Ureter (tissue), 1 donor: Measurements from ENCODE around the gene NR3C2. TPM values are rescaled to one million over a fixed set of nuclear protein-coding genes. Genes with fewer than 3 reads are reported as not detected.

Source experiments
- DNase-seq: peaks from one replicate; pipeline ENCODE4 v3.0.0-alpha.2; 2020; ENCODE audit warnings: low spot score
- total RNA-seq: library from RNA; stranded (reverse); gene quantifications from one replicate; pipeline ENCODE4 v1.2.4, GENCODE V29; 2023
- donor health status: DM: yes; HTN: yes; CAD: no.

NR3C2 gene
- total RNA-seq, 1 donor from 2014 or later, result 31.6 TPM

DNA sequence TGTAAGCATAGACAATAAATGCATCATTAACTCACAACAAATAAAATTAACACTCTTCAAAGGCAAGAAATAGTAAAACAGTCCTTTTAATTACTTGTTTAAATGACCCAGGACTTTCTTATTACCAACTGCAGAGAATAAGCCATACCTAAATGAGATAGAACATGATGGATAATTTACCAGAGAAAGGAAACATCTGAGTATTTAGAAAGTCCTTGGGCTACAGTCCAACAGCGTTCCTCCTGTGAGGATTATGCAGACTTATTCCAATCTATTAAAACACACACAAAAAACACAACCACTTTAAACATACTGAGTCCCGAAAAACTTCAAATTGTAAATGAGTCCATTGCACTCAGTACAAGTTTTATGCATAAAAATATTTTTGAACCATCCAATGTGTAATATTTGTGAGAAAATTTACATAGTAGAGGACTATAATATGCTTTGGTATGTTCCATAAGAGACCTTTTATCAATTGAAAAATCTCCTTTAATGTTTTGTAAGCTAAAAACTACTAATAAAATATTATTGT, 129.2 kb downstream of the NR3C2 start:
- no peak for DNase-seq

DNA sequence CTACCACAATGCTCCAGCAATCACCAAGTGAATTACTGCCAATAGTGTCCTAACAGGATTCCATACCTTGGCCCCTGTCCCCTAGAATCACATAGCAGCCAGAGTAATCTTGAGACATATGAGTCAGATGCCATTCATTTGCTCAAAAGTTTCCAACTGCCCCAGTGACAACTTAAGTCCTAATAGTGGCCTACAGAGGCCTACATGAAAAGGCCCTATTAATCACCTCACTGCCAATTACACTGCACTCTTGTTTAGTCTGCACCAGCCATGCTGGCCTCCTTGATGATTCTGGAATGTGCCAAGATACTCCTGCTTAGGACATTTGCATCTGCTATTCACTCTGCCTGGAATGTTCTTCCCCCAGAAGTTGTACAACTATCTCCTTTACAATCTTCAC, 130.7 kb downstream of the NR3C2 start:
- DNase-seq, result no peak

DNA sequence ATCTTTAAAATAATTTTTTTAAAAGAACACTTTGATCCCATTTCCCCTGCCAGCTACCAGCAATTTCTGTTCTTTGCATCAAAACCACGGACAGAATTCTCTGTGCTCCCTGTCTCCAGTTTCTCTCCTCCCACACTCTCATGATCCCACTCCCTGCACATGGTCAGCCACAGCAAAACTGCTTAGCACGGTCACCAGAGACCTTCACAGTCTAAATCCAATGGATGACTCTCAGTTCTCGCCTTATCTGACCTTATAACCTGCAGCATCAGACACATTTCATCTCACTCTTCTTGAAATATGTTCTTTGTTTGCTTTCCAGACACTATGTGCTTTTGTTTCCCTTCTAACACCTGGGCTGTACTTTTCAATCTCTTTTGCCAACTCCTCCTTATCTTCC, 131.5 kb downstream of the NR3C2 start:
- no peak for DNase-seq

DNA sequence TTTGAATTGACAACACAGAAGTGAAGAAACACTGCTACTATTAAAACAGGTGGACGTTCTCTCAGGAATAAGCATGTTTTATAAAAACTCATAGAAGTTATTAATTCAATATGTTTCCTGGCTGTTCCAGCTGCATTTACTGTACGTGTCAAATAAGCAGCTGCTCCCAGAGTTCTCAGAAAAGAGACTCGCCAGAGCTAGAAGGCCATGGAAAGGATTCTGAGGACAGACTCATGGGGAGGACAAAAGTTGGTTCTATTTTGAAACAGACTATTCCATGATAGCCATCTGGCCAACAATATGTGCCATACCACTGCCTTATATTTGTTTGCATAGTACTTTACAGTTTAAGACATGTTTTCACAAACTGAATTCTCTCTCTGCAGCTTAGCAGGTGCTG, 136.5 kb downstream of the NR3C2 start:
- DNase-seq, result no peak

DNA sequence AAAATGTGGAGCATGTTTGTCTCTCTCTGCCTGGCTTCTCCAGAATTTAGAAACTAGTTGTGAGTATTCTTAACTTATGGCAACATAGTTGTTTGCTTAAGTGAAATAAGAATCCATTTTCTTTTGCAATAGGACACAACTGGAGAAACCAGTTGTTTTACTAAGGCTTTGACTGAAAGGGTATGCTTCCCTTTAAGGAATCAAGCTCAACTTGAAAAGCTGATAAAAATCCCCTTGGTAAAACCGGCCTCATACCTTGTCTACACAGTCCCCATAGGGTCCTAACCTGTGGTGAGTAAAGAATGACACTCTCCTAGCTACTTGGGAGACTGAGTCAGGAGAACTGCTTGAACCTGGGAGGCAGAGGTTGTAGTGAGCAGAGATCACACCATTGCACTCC, 139.8 kb downstream of the NR3C2 start:
- DNase-seq, result no peak

DNA sequence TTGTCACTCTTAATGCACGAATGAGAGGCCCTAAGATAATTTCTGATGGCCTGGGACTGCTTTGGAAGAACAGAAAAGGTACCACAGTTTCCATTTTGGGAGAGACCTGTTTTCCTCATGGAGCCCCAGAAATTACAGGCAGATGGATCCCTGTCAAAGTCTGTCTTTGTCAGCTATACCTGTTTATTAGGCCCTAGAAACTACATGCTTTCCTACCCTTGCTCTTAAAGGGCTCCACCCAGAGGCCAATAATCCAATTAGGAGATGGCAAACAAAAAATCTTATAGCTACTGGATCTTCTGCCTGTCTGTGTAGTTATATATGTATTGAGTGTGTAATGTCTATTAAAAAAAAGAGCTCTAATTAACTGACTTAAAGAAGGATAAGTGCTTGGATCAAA, 141.3 kb downstream of the NR3C2 start:
- no peak for DNase-seq

DNA sequence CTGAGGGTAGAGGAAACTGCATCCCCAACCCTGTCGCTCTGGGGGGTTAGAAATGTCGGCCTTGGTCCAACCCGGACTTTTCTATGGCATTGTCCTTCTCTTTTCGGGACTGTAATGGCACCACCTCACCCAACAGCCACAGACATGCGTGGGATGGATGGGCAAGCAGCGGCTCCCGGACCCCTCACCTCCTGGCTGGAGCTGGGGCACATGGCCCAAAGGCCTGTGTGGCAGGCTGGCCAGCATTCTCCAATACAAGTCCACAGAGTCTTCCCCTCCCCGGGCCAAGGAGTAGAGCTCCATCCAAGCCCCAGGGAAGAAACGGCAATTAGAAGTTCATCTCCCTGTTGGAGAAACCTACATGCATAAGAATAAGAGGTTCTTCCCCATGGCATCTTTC, 142.9 kb downstream of the NR3C2 start:
- no peak for DNase-seq

DNA sequence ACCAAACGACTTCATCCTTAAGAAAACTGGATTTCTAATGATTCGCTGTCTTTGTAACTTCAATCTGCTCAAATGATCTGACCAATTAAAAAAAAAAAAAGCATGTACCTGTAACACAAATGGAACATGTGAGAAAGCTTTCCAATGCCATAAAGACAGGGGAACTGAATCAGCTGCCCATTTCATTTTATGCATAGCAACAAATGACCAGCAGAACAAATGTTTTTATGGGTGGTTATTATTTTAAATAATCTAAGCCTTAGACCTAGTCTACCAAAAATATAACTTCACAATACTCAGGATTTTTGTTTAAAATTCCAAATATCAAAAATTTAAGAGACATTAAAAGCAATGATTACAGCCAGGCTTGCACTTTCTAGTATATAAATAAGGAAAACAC, 145.7 kb downstream of the NR3C2 start:
- no peak for DNase-seq

DNA sequence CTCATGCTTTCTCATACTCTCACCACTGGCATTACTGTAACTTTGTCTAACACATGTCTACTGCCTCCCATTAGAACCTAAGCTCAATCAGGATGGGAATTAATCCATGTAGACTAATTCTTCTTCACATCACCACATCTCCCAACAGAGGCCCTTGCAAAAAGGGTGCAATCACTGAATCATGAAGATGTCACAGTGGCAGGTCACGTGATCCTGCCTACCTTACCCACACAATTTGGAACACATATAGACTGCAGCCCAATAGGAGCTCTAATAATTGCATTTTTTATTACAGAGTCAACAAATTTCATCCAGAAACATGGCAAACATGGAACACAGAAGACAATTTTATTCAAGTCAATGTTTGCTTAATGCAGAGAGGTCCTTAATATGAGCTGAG, 146.6 kb downstream of the NR3C2 start:
- DNase-seq, result no peak

DNA sequence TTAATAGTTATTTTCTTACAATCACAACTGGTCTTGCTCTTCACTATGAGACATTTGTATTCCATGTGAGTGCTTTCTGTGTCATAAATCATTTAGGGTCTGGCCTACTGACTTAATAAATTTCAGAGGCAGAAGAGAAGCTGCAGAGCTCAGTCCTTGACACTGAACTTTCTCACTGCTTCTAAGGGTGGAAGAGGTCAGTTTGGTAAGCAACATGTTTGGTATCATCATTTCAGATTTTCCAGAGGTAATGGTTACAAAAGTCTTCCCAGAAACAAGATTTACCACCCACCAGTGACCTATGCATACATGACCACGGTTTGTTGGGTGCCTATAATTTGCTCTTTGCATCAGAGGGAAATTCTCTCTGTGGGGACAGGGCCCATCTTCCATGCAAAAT, 148.6 kb downstream of the NR3C2 start:
- DNase-seq, result no peak

DNA sequence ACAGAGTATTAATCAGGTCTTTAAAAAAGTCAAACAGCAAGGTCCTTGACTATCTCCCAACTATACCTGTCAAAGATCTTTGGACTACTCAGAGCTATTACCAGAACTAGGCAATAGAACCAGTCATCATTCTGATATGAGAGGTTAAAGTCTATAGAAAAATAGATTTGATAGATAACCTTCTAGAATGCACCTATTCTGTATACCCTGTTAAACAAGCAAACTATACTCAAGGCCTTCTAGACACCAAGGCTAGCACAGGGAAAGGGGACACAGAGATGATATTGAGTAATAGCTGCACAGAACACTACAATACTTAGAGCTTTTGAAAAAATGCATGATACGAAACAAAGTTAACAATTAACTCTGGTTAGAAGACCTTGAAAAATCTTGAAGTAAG, 149.5 kb downstream of the NR3C2 start:
- DNase-seq, result no peak

DNA sequence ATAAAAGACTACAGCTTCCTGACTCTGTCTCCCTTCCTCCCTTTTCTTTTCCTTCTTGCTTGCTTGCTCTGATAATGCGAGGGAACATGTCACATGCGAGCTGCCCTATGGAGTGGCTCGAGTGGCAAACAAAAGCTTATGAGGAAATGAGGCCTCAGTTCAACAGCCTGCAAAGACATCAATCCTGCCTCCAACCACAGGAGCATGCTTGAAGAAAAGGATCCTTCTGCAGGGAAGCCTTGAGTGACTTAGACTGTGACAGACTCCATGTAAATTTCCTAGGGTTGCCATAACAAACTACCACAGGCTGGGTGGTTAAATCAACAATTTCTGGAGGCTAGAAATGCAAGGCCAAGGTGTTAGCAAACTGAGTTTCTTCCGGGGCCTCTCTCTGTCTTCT, 152.5 kb downstream of the NR3C2 start:
- no peak for DNase-seq

DNA sequence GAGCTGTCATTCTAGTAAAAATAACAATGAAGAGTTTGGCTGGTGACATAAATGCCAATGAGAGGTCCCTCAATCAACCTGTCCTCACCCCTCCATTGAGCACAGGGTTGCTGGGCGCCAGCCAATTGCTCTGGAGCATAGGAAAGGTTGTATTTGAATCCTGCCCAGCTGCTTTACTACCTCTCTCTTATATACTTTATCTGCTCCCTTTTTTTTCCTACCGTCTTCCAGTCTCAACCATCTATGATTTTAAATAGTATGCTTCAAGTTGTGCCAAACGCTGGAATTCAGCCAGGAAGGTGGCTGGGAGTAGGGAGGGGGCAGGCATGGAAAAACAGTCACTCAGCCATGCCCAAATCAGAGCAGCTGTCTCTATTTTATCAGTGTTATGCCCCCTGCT, 153.8 kb downstream of the NR3C2 start:
- no peak for DNase-seq

DNA sequence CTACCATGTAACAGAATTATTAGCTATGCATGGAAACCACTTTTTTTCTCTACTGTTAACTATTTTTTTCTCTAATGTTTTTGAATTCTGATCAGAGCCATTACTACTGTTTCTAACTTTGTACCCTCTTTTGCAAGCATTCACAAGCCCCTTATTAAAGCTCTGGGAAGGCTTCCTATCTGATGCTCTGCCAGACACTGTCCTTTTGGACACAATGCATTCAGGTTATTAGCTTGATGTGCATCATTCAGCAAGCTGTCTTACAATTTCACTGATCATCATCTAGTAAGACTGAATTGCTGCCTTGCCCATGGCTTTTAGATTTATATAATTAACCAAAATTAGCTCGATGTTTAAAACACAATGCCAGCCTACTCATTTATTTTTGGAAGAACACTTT, 155.1 kb downstream of the NR3C2 start:
- no peak for DNase-seq

DNA sequence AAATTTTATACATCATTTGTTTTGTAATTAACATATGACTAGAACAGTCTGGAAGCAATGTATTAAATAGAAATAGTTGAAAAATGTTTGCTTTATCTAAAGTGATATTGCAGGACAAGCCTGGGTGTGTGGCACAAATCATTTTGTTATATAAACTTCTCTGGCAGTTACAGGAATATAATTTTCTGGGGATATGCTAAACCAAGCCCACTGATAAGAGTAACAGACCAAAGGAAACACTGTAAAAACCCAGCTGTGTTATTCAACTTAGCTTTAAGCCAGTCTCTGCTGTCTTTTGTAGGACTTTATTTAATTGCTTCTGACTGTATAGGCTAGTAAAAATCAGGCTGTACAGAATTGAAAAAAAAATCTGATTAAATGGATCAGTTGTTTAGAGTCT, 156.2 kb downstream of the NR3C2 start:
- DNase-seq, result no peak

DNA sequence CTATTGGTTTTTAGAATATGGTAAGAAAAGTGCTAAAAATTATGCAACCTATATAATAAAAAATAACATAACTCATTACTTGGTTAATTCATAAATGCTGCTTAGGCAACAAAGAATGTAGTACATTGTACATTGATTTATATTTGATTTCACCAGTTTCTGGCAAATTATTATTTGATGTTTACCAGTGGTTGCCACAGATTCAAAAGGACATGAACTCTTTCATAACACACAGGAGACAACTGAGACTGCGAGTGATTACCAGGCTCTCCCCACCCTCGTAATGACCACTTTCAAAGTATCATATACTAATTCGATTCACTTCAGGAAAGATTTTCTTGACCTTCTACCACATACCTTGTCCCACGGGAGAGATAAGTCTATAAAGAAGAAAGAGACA, 158.5 kb downstream of the NR3C2 start:
- no peak for DNase-seq

DNA sequence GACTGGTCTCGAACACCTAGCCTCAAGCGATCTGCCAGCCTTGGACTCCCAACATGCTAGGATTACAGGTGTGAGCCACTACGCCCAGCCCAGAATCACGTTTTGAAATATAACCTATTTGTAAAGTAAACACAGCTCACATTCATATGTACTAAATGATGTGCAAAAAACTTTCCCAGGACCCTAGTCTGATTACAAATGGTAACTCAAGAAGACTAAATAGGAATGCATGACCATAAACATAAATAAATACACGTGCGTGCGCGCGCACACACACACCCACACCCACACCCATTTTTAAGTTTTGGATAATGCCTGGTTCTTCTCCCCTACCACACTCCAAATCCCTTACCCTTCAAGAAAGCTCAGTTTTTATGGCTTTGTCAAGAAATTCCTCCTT, 163.9 kb downstream of the NR3C2 start:
- DNase-seq, result no peak

DNA sequence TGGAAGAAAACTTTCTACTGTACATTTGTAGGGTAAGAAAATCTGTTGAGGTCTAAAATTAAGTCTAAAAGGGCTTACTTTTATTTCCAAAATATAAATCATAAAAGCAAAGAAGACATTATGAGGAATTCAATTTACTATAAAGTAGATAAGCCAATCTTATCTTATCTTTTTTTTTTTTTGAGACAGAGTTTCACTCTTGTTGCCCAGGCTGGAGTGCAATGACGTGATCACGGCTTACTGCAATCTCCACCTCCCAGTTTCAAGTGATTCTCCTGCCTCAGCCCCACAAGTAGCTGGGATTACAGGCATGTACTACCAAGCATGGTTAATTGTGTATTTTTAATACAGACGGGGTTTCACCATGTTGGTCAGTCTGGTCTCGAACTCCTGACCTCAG, 166.9 kb downstream of the NR3C2 start:
- DNase-seq, result no peak

DNA sequence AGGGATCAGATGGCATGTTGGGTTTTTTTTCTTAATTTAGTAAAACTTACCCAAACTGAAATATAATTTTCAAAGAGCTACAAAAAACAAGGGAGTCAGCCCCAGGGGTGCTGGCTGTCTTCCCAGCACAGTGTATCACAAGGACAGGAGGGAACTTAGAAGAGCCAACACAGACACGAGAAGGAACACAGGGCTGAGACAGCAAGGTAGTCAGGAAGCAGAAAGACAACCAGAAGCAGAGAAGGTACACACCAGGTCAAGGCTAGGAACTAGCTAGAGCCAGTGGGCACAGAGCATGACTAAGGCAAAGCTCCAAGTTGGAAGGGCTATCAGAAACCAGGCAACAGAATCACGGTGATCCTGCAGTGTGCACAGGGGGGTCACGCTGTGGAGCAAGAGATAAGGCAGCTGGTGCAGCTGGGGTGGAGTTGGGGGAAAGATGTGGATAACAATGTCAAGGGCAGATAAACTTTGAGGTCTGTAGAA, 168.7 kb downstream of the NR3C2 start:
- no peak for DNase-seq

DNA sequence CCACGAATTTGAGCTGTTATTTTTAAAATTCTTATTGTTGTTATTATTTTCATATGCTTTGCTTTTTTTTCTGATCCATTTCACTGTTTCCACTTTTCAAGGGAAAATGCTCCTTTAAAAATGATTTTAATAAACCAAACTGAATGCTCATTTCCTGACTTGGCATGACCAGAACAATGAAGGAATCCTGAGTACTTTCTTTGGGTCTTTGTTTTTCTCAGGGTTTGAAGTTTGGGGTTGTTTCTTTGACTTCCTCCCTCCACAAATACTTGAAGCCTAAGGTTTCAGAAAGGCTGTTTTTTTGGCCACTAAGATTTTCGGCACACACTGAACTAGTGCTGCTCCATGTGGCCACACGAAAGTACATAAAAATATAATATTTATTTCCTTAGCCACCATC, 171.0 kb downstream of the NR3C2 start:
- no peak for DNase-seq

DNA sequence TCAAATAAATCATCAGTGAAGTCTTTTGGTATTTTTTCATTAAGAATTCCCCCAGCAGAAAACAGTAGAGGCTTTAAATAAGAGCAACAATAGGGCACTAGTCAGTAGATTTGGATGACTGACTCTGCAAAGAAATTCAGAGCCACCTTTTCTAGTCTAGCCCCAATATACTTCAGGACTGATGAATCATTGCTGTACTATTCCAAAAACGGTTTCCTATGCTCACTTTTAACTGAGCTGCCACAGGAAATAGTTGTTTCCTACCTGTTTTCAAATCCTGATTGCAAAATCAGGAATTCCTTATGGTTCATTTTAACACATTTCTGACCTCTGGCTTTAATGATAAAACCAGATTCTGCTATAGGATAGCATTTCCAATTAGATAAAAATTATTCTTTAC, 171.6 kb downstream of the NR3C2 start:
- no peak for DNase-seq

DNA sequence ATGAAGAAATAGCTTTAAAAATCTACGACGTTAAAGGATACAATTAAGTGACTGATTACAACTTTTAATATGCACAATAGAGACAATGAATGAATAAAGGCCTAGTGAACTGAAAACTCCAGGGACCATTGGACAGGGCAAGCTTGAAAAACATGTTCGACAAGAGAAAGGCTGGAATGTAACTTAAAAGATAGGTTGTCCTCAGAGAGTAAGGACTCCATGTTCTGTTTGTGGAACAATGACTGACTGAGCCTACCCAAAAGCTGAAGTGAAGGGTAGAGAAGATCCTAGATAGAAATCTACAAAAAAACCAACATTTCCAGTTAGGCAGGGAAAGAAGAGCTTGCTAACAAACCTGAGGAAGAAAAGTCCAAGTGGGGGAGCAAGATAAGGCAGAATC, 173.4 kb downstream of the NR3C2 start:
- DNase-seq, result no peak

DNA sequence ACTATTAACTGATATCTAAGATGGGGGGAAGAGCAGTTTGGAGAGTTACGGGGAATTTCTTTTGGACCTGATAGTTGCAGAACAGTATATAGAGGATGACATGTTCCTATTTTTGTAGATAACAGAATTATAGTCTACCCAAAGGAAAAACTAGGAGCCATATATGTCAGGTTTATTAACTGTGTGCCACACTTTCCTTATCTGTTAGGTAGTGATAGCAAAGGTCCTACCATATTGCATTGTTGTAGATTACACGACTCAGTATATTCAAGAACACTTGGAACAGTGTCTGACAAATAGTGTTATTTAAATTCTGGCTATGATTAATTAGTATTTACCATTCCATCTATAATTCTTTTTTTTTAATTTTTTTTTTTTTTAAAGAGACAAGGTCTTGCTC, 175.3 kb downstream of the NR3C2 start:
- no peak for DNase-seq

DNA sequence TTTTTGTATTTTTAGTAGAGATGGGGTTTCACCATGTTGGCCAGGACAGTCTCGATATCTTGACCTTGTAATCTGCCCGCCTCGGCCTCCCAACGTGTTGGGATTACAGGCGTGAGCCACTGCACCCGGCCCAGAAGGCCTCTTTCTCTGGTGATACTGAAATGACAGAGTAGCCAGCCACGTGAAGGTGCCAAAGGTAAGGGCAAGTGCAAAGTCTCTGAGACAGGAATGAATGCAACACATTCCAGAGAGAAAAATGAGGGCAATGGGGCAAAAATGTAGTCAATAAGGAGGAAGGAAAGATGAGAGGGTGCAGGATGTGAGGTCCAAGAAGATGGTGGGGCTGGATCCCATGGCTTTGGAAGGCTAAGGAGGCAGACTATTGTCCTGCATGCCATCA, 176.0 kb downstream of the NR3C2 start:
- DNase-seq, result no peak

DNA sequence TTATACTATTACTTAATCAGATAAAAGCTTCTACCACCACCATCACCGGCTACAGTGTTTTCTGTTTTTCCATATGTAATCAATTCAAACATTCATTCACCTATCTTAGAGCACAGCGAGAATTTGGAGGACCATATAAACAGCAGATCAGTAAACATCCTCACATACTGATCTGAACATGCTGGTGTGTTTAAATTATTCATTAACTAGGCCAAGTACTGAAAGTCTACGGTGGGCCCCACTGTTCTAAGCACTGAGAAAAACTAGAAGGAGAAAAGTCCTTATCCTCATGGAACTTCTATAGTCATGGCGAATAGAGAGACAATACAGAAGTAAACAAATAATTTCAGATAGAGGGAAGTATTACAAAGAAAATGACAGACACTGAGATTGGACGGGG, 176.6 kb downstream of the NR3C2 start:
- DNase-seq, result no peak
